Memory B cell (primary cell): ENCODE measurements around the gene MRLN.
A peak's percentile ranks its signal among the peaks of the same experiment; 100 is the strongest.

ENCODE experiments used
- ATAC-seq: fragments of 150-1000 bp; cut with Tn5 transposase; 2 replicates; pipeline ENCODE4 v1.10.0; 2021; ENCODE audit warnings: low read depth, mild to moderate bottlenecking, moderate library complexity
- DNase-seq, 2 donors: peaks; one replicate each; pipeline ENCODE4 v3.0.0; 2022; ENCODE audit warnings: low spot score in 2 of 2
- H3K27ac Mint-ChIP-seq: one replicate; pipeline ENCODE4 v1.8.0; 2022; ENCODE audit warnings: mild to moderate bottlenecking, moderate library complexity, mixed read lengths
- H3K27me3 Mint-ChIP-seq: one replicate; pipeline ENCODE4 v1.8.0; 2022; ENCODE audit warnings: mixed read lengths
- H3K36me3 Mint-ChIP-seq: one replicate; pipeline ENCODE4 v1.8.0; 2022; ENCODE audit warnings: mild to moderate bottlenecking, mixed read lengths
- H3K4me1 Mint-ChIP-seq: one replicate; pipeline ENCODE4 v1.8.0; 2022; ENCODE audit warnings: mixed read lengths
- H3K4me3 Mint-ChIP-seq: one replicate; pipeline ENCODE4 v1.8.0; 2022; ENCODE audit warnings: mild to moderate bottlenecking, moderate library complexity, mixed read lengths
- H3K9me3 Mint-ChIP-seq: one replicate; pipeline ENCODE4 v1.8.0; 2022; ENCODE audit warnings: mixed read lengths

The MRLN gene

DNA sequence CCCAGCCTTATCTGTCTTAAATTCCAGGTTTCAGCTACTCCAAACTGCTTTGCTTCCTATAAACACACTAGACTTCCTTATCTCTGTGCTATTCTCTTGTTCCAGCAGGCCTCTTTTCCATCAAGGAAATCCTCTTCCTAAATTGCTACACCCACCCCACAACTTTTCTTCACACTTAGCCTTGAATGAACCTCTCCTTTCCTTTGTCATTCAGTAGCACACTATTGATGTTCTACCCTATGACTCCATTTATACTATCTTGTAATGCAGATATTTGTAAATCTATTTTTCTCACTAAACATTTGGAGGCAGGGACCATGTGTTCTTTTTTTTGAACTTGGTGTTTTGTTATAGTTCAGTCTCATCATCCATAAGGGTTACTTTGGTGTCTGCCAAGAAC is 47.3 kb downstream of the MRLN start:
- DNase-seq (no peak), ATAC-seq (no peak)
- Mint-ChIP-seq H3K4me3 (no peak overlapping the region), H3K9me3 (no peaks in the 10 kb centered on the region), H3K27me3 (peaks cover 23% of the 10 kb centered on the region), H3K36me3 (peaks cover 2% of the 10 kb centered on the region), H3K4me1 (peaks cover 2% of the 10 kb centered on the region), H3K27ac (no peak overlapping the region)

DNA sequence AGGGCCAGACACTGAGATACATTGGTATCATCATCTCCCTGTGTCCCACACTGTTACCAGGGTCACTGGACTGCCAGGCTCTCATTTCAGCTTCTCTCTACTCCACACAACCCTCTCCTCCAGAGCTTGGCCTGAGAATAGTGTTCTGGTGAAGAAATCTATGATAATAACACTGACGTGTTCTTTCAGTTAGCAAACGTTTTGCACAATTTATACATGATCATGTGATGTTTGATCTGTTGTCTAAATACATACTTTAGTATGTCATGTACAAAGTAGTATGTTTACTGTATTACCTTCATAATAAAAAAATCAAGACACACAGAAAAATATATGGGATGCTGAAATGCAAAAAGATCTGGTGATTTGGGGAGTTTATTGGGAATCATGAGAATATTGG is 48.6 kb downstream of the MRLN start:
- Mint-ChIP-seq H3K36me3 (peaks cover 2% of the 10 kb centered on the region), H3K4me3 (no peak overlapping the region), H3K27ac (no peak overlapping the region), H3K9me3 (no peaks in the 10 kb centered on the region), H3K4me1 (peaks cover 1% of the 10 kb centered on the region), H3K27me3 (peaks cover 21% of the 10 kb centered on the region)
- DNase-seq (no peak), ATAC-seq (no peak)

DNA sequence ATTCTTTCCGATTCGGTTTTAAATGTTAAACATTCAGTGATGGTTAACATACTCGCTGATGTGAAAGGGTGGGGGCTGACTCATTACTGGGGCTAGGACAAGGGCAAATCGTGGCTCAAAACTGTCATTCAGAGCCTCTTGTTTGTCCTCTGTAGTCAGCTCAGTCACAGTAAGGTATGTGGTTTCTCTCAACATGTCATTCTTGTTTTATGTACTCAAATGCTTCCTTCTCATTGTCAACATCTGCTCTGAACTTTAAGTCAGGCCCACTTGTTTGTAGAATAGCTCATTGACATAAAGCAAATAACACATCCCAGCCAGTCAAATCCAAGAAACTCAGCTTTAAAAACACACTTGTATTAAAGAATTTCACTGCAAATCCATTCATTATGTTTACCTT is 50.9 kb downstream of the MRLN start:
- ATAC-seq (no peak), DNase-seq (no peak)
- Mint-ChIP-seq H3K4me3 (no peak overlapping the region), H3K4me1 (no peaks in the 10 kb centered on the region), H3K27ac (no peak overlapping the region), H3K27me3 (peaks cover 19% of the 10 kb centered on the region), H3K9me3 (no peaks in the 10 kb centered on the region), H3K36me3 (peaks cover 2% of the 10 kb centered on the region)

DNA sequence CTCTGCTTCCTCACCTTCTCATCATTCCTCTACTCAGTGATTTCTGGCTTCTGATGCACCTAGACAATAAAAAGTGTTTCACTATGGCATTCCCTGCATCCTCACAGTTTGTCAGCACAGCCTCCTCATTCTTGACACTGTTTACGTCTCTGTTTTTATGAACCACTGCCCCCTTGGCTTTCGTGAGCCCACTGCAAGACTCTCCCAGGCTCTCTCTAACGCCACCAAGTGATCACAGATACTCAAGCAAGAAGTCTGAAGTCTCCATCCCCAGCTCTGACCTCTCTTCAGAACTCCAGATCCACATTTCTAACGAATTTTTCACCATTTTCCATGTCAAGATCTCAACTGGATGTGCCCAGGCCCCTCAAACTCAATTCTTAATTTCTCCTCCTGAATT is 52.5 kb downstream of the MRLN start:
- Mint-ChIP-seq H3K36me3 (no peaks in the 10 kb centered on the region), H3K4me1 (no peaks in the 10 kb centered on the region), H3K4me3 (no peak overlapping the region), H3K27me3 (peaks cover 13% of the 10 kb centered on the region), H3K27ac (no peak overlapping the region), H3K9me3 (no peaks in the 10 kb centered on the region)
- DNase-seq, result no peak
- no peak for ATAC-seq

DNA sequence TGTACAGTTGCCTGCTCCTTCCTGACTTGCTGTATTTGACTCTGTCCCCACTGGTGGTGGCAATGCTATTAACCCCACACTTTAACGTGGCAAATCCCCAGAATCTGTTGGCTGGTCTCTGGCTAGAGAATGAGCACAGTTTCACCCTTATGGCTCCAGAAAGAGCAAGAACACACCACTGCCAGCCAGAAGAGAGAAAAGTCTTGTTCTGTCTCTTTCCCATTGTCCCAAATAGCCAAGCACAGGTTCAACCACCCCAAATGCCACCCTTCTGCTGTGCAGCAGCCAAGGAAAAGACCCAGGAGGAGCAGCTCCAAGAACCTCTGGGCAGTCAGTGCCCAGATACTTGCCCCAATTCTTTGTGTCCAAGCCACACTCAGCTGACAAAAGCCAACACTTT is 54.9 kb downstream of the MRLN start:
- H3K27me3 Mint-ChIP-seq, result peaks cover 10% of the 10 kb centered on the region

DNA sequence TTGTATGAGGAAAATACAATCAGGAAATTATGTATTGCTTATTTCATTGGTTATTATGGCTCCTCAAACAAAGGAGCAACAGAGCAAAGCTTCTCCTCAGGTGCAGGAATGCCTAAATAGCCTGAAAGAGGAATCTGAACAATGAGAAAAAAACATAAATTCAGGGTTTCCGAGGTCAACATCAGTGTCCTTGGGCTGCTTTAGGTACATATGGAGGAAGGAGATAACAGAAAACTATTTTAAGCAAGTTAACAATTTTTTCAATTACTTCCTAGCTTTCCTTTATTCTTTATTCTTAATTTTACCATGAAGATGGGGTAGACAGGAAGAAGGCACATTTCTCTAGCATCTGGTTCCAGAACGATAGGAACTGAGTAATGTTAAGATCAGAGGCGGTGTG is 57.6 kb downstream of the MRLN start:
- no peaks in the 10 kb centered on the region for H3K9me3 Mint-ChIP-seq
- H3K27ac Mint-ChIP-seq, result no peak overlapping the region
- no peaks in the 10 kb centered on the region for H3K36me3 Mint-ChIP-seq
- DNase-seq (no peak), ATAC-seq (no peak)
- H3K4me1 Mint-ChIP-seq, result no peaks in the 10 kb centered on the region
- no peak overlapping the region for H3K4me3 Mint-ChIP-seq
- H3K27me3 Mint-ChIP-seq, result peaks cover 2% of the 10 kb centered on the region

More for the DNA sequence above, 54.9 kb downstream of the MRLN start:
- Mint-ChIP-seq H3K27ac (no peak overlapping the region), H3K9me3 (no peaks in the 10 kb centered on the region), H3K4me3 (no peak overlapping the region), H3K36me3 (no peaks in the 10 kb centered on the region), H3K4me1 (no peaks in the 10 kb centered on the region)
- DNase-seq, result no peak
- no peak for ATAC-seq

DNA sequence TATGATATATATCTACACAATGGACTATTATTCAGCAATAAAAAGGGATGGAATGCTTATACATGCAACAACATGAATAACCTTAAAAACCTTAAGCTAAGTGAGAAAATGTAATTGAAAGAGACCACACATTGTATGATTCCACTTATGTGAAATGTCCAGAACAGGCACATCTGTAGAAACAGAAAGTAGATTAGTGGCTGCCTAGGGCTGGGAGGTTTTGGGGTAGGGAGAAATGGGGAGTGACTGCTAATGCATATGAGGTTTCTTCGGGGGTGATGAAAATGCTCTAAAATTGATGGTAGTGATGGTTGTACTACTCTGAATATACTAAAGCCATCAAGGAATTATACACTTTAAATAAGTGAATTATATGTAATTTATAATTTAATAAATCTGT is 58.3 kb downstream of the MRLN start:
- ATAC-seq, result no peak

DNA sequence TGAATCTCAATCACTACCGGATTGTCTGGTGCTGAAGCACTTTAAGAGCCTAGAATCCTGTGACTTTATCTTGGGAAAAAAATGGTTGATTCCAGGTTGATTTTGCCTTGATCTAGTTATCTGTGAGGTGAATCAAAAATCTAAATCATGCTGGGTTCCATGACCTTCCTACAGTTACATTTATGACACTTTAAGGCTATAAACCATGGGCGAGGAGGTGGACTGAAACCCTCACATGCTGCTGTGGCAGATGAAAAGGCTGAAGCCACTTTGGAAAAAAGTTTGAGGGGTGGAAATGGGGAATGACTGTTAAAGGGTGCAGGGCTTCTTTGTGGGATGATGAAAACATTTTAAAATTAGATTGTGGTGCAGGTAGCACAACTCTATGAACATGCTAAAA is 61.1 kb downstream of the MRLN start:
- Mint-ChIP-seq H3K27me3 (peaks cover 4% of the 10 kb centered on the region), H3K9me3 (no peaks in the 10 kb centered on the region), H3K4me1 (no peaks in the 10 kb centered on the region), H3K4me3 (no peak overlapping the region), H3K36me3 (no peaks in the 10 kb centered on the region), H3K27ac (no peak overlapping the region)
- ATAC-seq (no peak), DNase-seq (no peak)

More for the DNA sequence above, 58.3 kb downstream of the MRLN start:
- DNase-seq, result no peak
- H3K27ac Mint-ChIP-seq, result no peak overlapping the region
- H3K4me1 Mint-ChIP-seq, result no peaks in the 10 kb centered on the region
- peaks cover 6% of the 10 kb centered on the region for H3K27me3 Mint-ChIP-seq
- H3K9me3 Mint-ChIP-seq, result no peaks in the 10 kb centered on the region
- H3K36me3 Mint-ChIP-seq, result no peaks in the 10 kb centered on the region
- H3K4me3 Mint-ChIP-seq, result no peak overlapping the region

DNA sequence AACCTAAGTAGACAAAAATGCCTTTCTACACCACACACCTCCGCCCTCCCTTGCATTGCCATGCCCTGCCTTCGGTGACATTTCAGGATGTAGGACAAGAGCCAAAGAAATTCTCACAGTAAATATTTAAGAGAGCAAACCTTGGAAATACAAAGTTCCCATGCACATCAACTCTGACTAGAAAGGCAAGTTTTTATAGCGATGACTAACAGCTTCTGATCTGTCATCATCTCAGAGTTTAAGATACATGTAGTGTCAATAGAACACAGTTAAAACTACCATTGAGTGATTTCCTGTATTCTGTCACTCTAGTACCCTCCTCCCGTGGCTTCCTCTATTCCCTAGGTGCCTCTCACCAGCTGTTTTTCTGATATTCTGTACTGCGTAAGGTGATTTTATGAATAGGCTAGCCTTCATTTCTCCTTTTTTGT is 64.3 kb downstream of the MRLN start:
- ATAC-seq (peak; percentile 38), DNase-seq (no peak)
- peaks cover 4% of the 10 kb centered on the region for H3K27me3 Mint-ChIP-seq
- no peaks in the 10 kb centered on the region for H3K36me3 Mint-ChIP-seq
- H3K4me3 Mint-ChIP-seq, result no peak overlapping the region
- no peaks in the 10 kb centered on the region for H3K9me3 Mint-ChIP-seq
- no peak overlapping the region for H3K27ac Mint-ChIP-seq
- no peaks in the 10 kb centered on the region for H3K4me1 Mint-ChIP-seq

DNA sequence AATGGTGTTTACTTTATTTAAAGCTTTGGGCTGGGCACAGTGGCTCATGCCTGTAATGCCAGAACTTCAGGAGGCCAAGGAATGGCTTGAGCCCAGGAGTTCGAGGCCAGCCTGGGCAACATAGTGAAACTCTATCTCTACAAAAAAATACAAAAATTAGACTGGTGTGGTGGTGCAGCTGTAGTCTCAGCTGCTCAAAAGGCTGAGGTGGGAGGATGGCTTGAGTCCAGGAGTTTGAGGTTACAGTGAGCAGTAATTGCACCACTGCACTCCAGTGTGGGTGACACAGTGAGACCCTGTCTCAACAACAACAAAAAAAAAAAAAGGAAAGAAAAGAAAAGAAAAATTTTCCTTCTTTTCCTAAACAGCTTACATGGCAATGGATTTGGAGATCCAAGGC is 65.6 kb downstream of the MRLN start:
- H3K36me3 Mint-ChIP-seq, result no peaks in the 10 kb centered on the region
- no peaks in the 10 kb centered on the region for H3K9me3 Mint-ChIP-seq
- no peak for DNase-seq
- H3K4me1 Mint-ChIP-seq, result no peaks in the 10 kb centered on the region
- H3K4me3 Mint-ChIP-seq, result no peak overlapping the region
- ATAC-seq, result no peak
- no peak overlapping the region for H3K27ac Mint-ChIP-seq
- H3K27me3 Mint-ChIP-seq, result peaks cover 4% of the 10 kb centered on the region
